SU-DHL-6 (cell line): ENCODE measurements around the gene ERN1.

Source experiments
- EZH2phosphoT487 ChIP-seq: fragments of 200-600 bp; sonication (generic), shearing (Covaris generic); conservative IDR thresholded peaks from 2 replicates; pipeline ENCODE4 v1.6.1; 2018; ENCODE audit warnings: mild to moderate bottlenecking, antibody characterized with exemption, low read length, moderate library complexity, mixed read lengths
- TF ChIP-seq, protein P1 (sequence below): fragments of 200-600 bp; sonication (generic); IDR thresholded peaks from one replicate; pipeline ENCODE4 v1.5.1; 2017; ENCODE audit warnings: antibody characterized with exemption, mild to moderate bottlenecking, low read length, moderate library complexity; ENCODE audit not compliant: insufficient read depth, poor library complexity, severe bottlenecking

- TF ChIP-seq, protein P1, sequence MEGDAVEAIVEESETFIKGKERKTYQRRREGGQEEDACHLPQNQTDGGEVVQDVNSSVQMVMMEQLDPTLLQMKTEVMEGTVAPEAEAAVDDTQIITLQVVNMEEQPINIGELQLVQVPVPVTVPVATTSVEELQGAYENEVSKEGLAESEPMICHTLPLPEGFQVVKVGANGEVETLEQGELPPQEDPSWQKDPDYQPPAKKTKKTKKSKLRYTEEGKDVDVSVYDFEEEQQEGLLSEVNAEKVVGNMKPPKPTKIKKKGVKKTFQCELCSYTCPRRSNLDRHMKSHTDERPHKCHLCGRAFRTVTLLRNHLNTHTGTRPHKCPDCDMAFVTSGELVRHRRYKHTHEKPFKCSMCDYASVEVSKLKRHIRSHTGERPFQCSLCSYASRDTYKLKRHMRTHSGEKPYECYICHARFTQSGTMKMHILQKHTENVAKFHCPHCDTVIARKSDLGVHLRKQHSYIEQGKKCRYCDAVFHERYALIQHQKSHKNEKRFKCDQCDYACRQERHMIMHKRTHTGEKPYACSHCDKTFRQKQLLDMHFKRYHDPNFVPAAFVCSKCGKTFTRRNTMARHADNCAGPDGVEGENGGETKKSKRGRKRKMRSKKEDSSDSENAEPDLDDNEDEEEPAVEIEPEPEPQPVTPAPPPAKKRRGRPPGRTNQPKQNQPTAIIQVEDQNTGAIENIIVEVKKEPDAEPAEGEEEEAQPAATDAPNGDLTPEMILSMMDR: no peak
- TF ChIP-seq EZH2phosphoT487: no peak
Measured at GRCh38 chr17:64162554-64162953, 32.6 kb upstream of the ERN1 start.
